SK-N-SH treated with all-trans-retinoic acid at 6 μM for 48 hours (cell line): ENCODE measurements around the gene SLC6A6.
A peak's percentile ranks its signal among the peaks of the same experiment; 100 is the strongest.

ENCODE experiments used
- ATAC-seq: fragments of 200-7000 bp; cut with Tn5 transposase; 3 replicates; pipeline ENCODE4 v1.9.1; 2020; ENCODE audit warnings: mild to moderate bottlenecking, moderate library complexity
- ARNTL ChIP-seq: fragments of 450-650 bp; formaldehyde crosslinking; IDR thresholded peaks from 2 replicates; pipeline ENCODE4 v1.5.0; 2020; ENCODE audit warnings: low read depth, mild to moderate bottlenecking, moderate library complexity, borderline replicate concordance
- BACH2 ChIP-seq: fragments of 250-450 bp; sonication (Bioruptor Pico); IDR thresholded peaks from 2 replicates; pipeline ENCODE4 v1.9.0; 2021; ENCODE audit warnings: mild to moderate bottlenecking, borderline replicate concordance
- CREB5 ChIP-seq: fragments of 250-450 bp; sonication (Bioruptor Pico); IDR thresholded peaks from 2 replicates; pipeline ENCODE4 v1.5.1; 2020; ENCODE audit warnings: low read depth, mild to moderate bottlenecking, moderate library complexity
- ESRRG ChIP-seq: fragments of 250-450 bp; sonication (Bioruptor Pico); IDR thresholded peaks from 2 replicates; pipeline ENCODE4 v1.6.1; 2021; ENCODE audit warnings: mild to moderate bottlenecking
- GLIS3 ChIP-seq: fragments of 250-450 bp; sonication (Bioruptor Pico); IDR thresholded peaks from 2 replicates; pipeline ENCODE4 v1.5.0; 2020; ENCODE audit warnings: mild to moderate bottlenecking, moderate library complexity
- ISL1 ChIP-seq: fragments of 250-450 bp; sonication (Bioruptor Pico); IDR thresholded peaks from 2 replicates; pipeline ENCODE4 v2.1.2; 2022; ENCODE audit warnings: mild to moderate bottlenecking, moderate library complexity
- OSR1 ChIP-seq: fragments of 250-450 bp; sonication (Bioruptor Pico); IDR thresholded peaks from 2 replicates; pipeline ENCODE4 v1.8.0; 2022; ENCODE audit warnings: moderate library complexity, mild to moderate bottlenecking, inconsistent platforms
- PATZ1 ChIP-seq: fragments of 250-450 bp; sonication (Bioruptor Pico); IDR thresholded peaks from 2 replicates; pipeline ENCODE4 v1.8.0; 2020; ENCODE audit warnings: mild to moderate bottlenecking, moderate library complexity, borderline replicate concordance
- POU6F1 ChIP-seq: fragments of 250-450 bp; sonication (Bioruptor Pico); IDR thresholded peaks from 2 replicates; pipeline ENCODE4 v1.8.0; 2021; ENCODE audit warnings: low read depth, mild to moderate bottlenecking, moderate library complexity, borderline replicate concordance
- PPARA ChIP-seq: fragments of 250-450 bp; sonication (Bioruptor Pico); IDR thresholded peaks from 2 replicates; pipeline ENCODE4 v1.5.0; 2020; ENCODE audit warnings: mild to moderate bottlenecking, borderline replicate concordance
- RARB ChIP-seq: fragments of 250-450 bp; sonication (Bioruptor Pico); IDR thresholded peaks from 2 replicates; pipeline ENCODE4 v1.8.0; 2021; ENCODE audit warnings: mild to moderate bottlenecking, moderate library complexity
- SNAI2 ChIP-seq: fragments of 250-450 bp; sonication (Bioruptor Pico); IDR thresholded peaks from 2 replicates; pipeline ENCODE4 v1.5.0; 2020; ENCODE audit warnings: mild to moderate bottlenecking, moderate library complexity
- TOX ChIP-seq: fragments of 250-450 bp; sonication (Bioruptor Pico); IDR thresholded peaks from 2 replicates; pipeline ENCODE4 v1.8.0; 2021; ENCODE audit warnings: mild to moderate bottlenecking, moderate library complexity, borderline replicate concordance
- ZC3H10 ChIP-seq: fragments of 250-450 bp; sonication (Bioruptor Pico); IDR thresholded peaks from 2 replicates; pipeline ENCODE4 v1.5.1; 2021; ENCODE audit warnings: mild to moderate bottlenecking, moderate library complexity
- ZFP3 ChIP-seq: fragments of 250-450 bp; sonication (Bioruptor Pico); IDR thresholded peaks from 2 replicates; pipeline ENCODE4 v1.5.0; 2020; ENCODE audit warnings: mild to moderate bottlenecking, moderate library complexity
- ZFP30 ChIP-seq: fragments of 450-650 bp; formaldehyde crosslinking; IDR thresholded peaks from 2 replicates; pipeline ENCODE4 v1.5.0; 2022; ENCODE audit warnings: mild to moderate bottlenecking, moderate library complexity
- ZNF70 ChIP-seq: fragments of 450-650 bp; formaldehyde crosslinking; IDR thresholded peaks from 2 replicates; pipeline ENCODE4 v1.5.0; 2020; ENCODE audit warnings: mild to moderate bottlenecking, moderate library complexity
- ZNF8 ChIP-seq: fragments of 450-650 bp; formaldehyde crosslinking; IDR thresholded peaks from 2 replicates; pipeline ENCODE4 v1.5.0; 2020; ENCODE audit warnings: mild to moderate bottlenecking, moderate library complexity
- TF ChIP-seq, protein P1 (sequence below): fragments of 250-450 bp; sonication (Bioruptor Pico); IDR thresholded peaks from 2 replicates; pipeline ENCODE4 v1.5.1; 2021; ENCODE audit warnings: mild to moderate bottlenecking, moderate library complexity
- TF ChIP-seq, protein P2 (sequence below): fragments of 250-450 bp; sonication (Bioruptor Pico); IDR thresholded peaks from 2 replicates; pipeline ENCODE4 v1.5.0; 2020; ENCODE audit warnings: mild to moderate bottlenecking, moderate library complexity

SLC6A6 gene

DNA sequence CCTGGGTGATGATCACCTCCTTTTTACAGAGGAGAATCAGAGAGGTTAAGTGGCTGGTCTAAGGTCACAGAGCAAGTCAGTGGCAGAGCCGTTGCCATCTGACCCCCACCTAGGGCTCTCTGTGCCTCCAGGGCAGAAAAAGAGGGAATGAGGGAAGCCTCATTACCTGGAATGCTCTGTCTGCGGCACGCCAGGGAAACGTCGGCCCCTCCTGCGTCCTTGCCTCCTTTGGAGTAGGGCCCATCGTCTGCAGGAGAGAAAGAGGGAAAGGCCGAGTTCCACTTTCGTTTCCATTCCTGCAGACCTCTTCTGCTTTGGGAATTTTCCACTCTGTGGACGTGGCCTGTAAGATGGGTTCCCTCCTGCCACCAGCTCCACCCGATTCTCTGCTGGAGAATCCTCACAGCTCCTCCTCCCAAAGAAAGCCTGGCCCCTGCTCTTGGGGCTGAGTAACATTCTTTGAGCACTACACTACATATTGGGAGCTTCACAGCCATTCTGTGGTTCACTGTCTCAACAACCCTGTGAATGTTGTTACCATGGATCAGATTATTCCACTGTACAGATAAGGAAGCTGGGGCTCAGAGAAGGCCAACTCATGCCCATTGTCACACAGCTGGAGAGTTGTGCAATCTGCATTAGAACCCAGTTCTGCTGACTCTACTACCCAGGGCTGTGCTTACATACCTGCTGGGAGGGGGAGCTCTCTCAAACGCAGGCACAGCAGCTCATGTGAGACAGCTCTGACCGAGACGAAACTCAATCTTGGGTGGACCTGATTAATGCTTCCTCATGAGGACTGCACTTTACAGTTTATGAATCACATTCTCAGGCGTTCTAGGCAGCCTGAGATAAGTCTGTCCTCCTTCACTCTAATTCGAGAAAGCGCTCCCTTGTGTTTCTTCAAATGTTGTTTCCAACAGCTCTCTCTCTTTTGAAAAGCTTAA is 123.6 kb downstream of the SLC6A6 start:
- no peak for TF ChIP-seq TOX
- no peak for TF ChIP-seq POU6F1 (CRISPR knock-in tag)
- TF ChIP-seq ZFP30 (CRISPR knock-in tag) = no peak
- no peak for TF ChIP-seq ISL1 (CRISPR knock-in tag)
- no peak for TF ChIP-seq ZNF8 (CRISPR knock-in tag)
- no peak for TF ChIP-seq RARB (CRISPR knock-in tag)
- no peak for TF ChIP-seq OSR1 (CRISPR knock-in tag)
- no peak for TF ChIP-seq GLIS3 (CRISPR knock-in tag)
- TF ChIP-seq, protein P1, sequence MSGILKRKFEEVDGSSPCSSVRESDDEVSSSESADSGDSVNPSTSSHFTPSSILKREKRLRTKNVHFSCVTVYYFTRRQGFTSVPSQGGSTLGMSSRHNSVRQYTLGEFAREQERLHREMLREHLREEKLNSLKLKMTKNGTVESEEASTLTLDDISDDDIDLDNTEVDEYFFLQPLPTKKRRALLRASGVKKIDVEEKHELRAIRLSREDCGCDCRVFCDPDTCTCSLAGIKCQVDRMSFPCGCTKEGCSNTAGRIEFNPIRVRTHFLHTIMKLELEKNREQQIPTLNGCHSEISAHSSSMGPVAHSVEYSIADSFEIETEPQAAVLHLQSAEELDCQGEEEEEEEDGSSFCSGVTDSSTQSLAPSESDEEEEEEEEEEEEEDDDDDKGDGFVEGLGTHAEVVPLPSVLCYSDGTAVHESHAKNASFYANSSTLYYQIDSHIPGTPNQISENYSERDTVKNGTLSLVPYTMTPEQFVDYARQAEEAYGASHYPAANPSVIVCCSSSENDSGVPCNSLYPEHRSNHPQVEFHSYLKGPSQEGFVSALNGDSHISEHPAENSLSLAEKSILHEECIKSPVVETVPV = no peak
- no peak for TF ChIP-seq ZC3H10 (CRISPR knock-in tag)
- TF ChIP-seq ESRRG (CRISPR knock-in tag) = no peak
- TF ChIP-seq SNAI2 (CRISPR knock-in tag) = no peak
- TF ChIP-seq ZNF70 (CRISPR knock-in tag) = no peak
- TF ChIP-seq, protein P2, sequence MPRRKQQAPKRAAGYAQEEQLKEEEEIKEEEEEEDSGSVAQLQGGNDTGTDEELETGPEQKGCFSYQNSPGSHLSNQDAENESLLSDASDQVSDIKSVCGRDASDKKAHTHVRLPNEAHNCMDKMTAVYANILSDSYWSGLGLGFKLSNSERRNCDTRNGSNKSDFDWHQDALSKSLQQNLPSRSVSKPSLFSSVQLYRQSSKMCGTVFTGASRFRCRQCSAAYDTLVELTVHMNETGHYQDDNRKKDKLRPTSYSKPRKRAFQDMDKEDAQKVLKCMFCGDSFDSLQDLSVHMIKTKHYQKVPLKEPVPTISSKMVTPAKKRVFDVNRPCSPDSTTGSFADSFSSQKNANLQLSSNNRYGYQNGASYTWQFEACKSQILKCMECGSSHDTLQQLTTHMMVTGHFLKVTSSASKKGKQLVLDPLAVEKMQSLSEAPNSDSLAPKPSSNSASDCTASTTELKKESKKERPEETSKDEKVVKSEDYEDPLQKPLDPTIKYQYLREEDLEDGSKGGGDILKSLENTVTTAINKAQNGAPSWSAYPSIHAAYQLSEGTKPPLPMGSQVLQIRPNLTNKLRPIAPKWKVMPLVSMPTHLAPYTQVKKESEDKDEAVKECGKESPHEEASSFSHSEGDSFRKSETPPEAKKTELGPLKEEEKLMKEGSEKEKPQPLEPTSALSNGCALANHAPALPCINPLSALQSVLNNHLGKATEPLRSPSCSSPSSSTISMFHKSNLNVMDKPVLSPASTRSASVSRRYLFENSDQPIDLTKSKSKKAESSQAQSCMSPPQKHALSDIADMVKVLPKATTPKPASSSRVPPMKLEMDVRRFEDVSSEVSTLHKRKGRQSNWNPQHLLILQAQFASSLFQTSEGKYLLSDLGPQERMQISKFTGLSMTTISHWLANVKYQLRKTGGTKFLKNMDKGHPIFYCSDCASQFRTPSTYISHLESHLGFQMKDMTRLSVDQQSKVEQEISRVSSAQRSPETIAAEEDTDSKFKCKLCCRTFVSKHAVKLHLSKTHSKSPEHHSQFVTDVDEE = no peak
- no peak for TF ChIP-seq ZFP3 (CRISPR knock-in tag)
- no peak for TF ChIP-seq PATZ1 (CRISPR knock-in tag)
- TF ChIP-seq CREB5 (CRISPR knock-in tag) = no peak
- ATAC-seq = peak; percentile 48

DNA sequence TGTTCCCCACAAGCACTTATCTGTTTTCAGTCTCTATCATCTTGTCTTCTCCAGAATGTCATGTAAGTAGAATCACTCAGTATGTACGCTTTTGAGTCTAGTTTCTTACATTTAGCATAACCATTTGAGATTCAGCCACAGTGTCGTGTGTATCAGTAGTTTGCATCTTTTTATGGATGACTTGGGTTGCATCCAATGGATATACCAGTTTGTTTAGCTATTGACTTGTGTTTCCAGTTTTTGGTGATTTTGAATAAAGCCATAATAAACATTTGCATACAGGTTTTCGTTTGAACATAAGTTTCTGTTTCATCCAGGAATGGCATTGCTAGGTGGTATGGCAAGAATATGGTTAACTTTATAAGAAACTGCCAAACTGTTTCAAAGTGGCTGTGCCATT is 125.7 kb downstream of the SLC6A6 start:
- ATAC-seq = no peak
- no peak for TF ChIP-seq ZC3H10 (CRISPR knock-in tag)
- TF ChIP-seq ZFP30 (CRISPR knock-in tag) = no peak
- TF ChIP-seq, protein P1 = no peak
- TF ChIP-seq, protein P2 = no peak
- no peak for TF ChIP-seq ISL1 (CRISPR knock-in tag)
- no peak for TF ChIP-seq GLIS3 (CRISPR knock-in tag)
- no peak for TF ChIP-seq ARNTL (CRISPR knock-in tag)
- TF ChIP-seq BACH2 (CRISPR knock-in tag) = no peak
- TF ChIP-seq POU6F1 (CRISPR knock-in tag) = no peak
- no peak for TF ChIP-seq OSR1 (CRISPR knock-in tag)
- no peak for TF ChIP-seq PPARA (CRISPR knock-in tag)
- TF ChIP-seq RARB (CRISPR knock-in tag) = no peak
- TF ChIP-seq CREB5 (CRISPR knock-in tag) = no peak
